ENCODE measurements around the gene MAFG. TPM values are rescaled to one million over a fixed set of nuclear protein-coding genes. Genes with fewer than 3 reads are reported as not detected.

The MAFG gene
- total and polyA plus RNA-seq, 2 of the 13 experiments (the other 11 are each of a cell fraction or from before 2014, with no cell fraction given): 14.5 to 20.0 TPM

DNA sequence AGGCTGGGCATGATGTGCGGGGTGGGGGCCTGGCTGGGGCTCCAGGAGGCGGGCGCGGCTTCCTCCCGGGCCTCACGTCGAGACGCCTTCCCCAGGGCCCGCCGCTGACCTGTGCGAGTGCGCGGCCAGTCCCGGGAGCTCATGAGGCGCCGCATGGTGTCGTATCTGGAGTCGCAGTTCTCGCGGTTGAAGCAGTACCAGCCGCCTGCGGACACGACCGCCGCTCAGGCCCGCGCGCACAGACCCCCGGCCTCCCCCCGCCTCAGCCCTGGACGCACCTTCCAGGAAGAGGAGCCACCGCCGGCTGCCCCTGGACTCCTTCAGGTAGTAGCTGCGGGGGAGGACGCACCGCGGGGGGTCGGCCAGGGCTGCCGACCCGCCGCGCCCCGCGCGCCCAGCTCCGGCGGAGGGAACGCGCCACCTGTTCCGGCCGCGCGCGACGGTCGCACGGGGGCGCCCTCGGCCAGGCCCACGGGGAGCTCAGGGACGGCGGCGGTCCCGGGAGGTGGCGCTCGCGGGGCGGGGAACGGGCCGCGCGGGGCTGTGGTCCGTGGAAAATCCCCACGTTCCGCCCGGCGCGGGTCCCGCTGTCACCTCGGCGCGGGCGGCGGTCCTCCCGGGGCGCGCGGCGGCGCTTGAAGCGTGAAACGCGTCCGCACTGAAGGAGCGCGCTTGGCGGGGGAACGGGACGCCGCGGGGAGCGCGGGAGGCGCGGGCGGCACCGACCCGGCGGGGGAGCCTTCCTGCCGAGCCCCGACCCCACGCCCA lies 32.0 kb upstream of the MAFG start (continued):
- TF ChIP-seq FOXO1 (CRISPR knock-in tag; IDR thresholded peaks at IDR 0.05) (no peak; the same call in 1 of the 2 replicates), ZNF337 (CRISPR knock-in tag; IDR thresholded peaks at IDR 0.05; ENCODE audit: borderline replicate concordance, low read depth) (no peak), SRSF9 (IDR thresholded peaks at IDR 0.05; ENCODE audit: borderline replicate concordance, insufficient read depth, low read depth, low read length, poor library complexity, severe bottlenecking) (no peak), ZNF230 (CRISPR knock-in tag; IDR thresholded peaks at IDR 0.05) (no peak), NR2F2 (IDR thresholded peaks at IDR 0.05; ENCODE audit: borderline replicate concordance, low read depth) (peak; percentile 64; the same call in 1 of the 2 replicates), RARG (CRISPR knock-in tag; IDR thresholded peaks at IDR 0.05; ENCODE audit: low read depth) (no peak), ZNF329 (CRISPR knock-in tag; IDR thresholded peaks at IDR 0.05; ENCODE audit: low read depth) (no peak; the same call in 1 of the 2 replicates), HHEX (CRISPR knock-in tag; IDR thresholded peaks at IDR 0.05) (no peak), ZFP90 (CRISPR knock-in tag; IDR thresholded peaks at IDR 0.05; ENCODE audit: borderline replicate concordance) (no peak), ARHGAP35 (CRISPR knock-in tag; IDR thresholded peaks at IDR 0.05; ENCODE audit: borderline replicate concordance) (0 out of 2 replicates have a peak, but pooled peaks have one; percentile 50), SNAI1 (CRISPR knock-in tag; IDR thresholded peaks at IDR 0.05; ENCODE audit: borderline replicate concordance) (no peak), ZNF644 (CRISPR knock-in tag; IDR thresholded peaks at IDR 0.05; ENCODE audit: low read depth) (no peak), CCAR2 (optimal IDR thresholded peaks at IDR 0.05; ENCODE audit: low read depth, low read length) (no peak), ZNF430 (CRISPR knock-in tag; IDR thresholded peaks at IDR 0.05) (peak; percentile 41; the same call in 1 of the 2 replicates)
- TF ChIP-seq, protein P1, sequence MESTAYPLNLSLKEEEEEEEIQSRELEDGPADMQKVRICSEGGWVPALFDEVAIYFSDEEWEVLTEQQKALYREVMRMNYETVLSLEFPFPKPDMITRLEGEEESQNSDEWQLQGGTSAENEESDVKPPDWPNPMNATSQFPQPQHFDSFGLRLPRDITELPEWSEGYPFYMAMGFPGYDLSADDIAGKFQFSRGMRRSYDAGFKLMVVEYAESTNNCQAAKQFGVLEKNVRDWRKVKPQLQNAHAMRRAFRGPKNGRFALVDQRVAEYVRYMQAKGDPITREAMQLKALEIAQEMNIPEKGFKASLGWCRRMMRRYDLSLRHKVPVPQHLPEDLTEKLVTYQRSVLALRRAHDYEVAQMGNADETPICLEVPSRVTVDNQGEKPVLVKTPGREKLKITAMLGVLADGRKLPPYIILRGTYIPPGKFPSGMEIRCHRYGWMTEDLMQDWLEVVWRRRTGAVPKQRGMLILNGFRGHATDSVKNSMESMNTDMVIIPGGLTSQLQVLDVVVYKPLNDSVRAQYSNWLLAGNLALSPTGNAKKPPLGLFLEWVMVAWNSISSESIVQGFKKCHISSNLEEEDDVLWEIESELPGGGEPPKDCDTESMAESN (CRISPR knock-in tag; conservative IDR thresholded peaks at IDR 0.05): no peak; the same call in 1 of the 2 replicates
- TF ChIP-seq, protein P2, sequence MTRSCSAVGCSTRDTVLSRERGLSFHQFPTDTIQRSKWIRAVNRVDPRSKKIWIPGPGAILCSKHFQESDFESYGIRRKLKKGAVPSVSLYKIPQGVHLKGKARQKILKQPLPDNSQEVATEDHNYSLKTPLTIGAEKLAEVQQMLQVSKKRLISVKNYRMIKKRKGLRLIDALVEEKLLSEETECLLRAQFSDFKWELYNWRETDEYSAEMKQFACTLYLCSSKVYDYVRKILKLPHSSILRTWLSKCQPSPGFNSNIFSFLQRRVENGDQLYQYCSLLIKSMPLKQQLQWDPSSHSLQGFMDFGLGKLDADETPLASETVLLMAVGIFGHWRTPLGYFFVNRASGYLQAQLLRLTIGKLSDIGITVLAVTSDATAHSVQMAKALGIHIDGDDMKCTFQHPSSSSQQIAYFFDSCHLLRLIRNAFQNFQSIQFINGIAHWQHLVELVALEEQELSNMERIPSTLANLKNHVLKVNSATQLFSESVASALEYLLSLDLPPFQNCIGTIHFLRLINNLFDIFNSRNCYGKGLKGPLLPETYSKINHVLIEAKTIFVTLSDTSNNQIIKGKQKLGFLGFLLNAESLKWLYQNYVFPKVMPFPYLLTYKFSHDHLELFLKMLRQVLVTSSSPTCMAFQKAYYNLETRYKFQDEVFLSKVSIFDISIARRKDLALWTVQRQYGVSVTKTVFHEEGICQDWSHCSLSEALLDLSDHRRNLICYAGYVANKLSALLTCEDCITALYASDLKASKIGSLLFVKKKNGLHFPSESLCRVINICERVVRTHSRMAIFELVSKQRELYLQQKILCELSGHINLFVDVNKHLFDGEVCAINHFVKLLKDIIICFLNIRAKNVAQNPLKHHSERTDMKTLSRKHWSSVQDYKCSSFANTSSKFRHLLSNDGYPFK (CRISPR knock-in tag; IDR thresholded peaks at IDR 0.05; ENCODE audit: borderline replicate concordance): no peak; the same call in none of the 2 replicates
- TF ChIP-seq, protein P3, sequence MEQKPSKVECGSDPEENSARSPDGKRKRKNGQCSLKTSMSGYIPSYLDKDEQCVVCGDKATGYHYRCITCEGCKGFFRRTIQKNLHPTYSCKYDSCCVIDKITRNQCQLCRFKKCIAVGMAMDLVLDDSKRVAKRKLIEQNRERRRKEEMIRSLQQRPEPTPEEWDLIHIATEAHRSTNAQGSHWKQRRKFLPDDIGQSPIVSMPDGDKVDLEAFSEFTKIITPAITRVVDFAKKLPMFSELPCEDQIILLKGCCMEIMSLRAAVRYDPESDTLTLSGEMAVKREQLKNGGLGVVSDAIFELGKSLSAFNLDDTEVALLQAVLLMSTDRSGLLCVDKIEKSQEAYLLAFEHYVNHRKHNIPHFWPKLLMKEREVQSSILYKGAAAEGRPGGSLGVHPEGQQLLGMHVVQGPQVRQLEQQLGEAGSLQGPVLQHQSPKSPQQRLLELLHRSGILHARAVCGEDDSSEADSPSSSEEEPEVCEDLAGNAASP (CRISPR knock-in tag; IDR thresholded peaks at IDR 0.05; ENCODE audit: borderline replicate concordance): no peak
- TF ChIP-seq, protein P4, sequence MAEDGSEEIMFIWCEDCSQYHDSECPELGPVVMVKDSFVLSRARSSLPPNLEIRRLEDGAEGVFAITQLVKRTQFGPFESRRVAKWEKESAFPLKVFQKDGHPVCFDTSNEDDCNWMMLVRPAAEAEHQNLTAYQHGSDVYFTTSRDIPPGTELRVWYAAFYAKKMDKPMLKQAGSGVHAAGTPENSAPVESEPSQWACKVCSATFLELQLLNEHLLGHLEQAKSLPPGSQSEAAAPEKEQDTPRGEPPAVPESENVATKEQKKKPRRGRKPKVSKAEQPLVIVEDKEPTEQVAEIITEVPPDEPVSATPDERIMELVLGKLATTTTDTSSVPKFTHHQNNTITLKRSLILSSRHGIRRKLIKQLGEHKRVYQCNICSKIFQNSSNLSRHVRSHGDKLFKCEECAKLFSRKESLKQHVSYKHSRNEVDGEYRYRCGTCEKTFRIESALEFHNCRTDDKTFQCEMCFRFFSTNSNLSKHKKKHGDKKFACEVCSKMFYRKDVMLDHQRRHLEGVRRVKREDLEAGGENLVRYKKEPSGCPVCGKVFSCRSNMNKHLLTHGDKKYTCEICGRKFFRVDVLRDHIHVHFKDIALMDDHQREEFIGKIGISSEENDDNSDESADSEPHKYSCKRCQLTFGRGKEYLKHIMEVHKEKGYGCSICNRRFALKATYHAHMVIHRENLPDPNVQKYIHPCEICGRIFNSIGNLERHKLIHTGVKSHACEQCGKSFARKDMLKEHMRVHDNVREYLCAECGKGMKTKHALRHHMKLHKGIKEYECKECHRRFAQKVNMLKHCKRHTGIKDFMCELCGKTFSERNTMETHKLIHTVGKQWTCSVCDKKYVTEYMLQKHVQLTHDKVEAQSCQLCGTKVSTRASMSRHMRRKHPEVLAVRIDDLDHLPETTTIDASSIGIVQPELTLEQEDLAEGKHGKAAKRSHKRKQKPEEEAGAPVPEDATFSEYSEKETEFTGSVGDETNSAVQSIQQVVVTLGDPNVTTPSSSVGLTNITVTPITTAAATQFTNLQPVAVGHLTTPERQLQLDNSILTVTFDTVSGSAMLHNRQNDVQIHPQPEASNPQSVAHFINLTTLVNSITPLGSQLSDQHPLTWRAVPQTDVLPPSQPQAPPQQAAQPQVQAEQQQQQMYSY (CRISPR knock-in tag; IDR thresholded peaks at IDR 0.05): no peak

All from HepG2 (cell line).